GM19452 (cell line): ENCODE measurements around the gene DNAH17.

ENCODE experiments used
- ATAC-seq: cut with Tn5 transposase; IDR thresholded peaks from one replicate; pipeline ENCODE4 v1.9.1; 2021; ENCODE audit not compliant: unreplicated experiment

The DNAH17 gene, protein sequence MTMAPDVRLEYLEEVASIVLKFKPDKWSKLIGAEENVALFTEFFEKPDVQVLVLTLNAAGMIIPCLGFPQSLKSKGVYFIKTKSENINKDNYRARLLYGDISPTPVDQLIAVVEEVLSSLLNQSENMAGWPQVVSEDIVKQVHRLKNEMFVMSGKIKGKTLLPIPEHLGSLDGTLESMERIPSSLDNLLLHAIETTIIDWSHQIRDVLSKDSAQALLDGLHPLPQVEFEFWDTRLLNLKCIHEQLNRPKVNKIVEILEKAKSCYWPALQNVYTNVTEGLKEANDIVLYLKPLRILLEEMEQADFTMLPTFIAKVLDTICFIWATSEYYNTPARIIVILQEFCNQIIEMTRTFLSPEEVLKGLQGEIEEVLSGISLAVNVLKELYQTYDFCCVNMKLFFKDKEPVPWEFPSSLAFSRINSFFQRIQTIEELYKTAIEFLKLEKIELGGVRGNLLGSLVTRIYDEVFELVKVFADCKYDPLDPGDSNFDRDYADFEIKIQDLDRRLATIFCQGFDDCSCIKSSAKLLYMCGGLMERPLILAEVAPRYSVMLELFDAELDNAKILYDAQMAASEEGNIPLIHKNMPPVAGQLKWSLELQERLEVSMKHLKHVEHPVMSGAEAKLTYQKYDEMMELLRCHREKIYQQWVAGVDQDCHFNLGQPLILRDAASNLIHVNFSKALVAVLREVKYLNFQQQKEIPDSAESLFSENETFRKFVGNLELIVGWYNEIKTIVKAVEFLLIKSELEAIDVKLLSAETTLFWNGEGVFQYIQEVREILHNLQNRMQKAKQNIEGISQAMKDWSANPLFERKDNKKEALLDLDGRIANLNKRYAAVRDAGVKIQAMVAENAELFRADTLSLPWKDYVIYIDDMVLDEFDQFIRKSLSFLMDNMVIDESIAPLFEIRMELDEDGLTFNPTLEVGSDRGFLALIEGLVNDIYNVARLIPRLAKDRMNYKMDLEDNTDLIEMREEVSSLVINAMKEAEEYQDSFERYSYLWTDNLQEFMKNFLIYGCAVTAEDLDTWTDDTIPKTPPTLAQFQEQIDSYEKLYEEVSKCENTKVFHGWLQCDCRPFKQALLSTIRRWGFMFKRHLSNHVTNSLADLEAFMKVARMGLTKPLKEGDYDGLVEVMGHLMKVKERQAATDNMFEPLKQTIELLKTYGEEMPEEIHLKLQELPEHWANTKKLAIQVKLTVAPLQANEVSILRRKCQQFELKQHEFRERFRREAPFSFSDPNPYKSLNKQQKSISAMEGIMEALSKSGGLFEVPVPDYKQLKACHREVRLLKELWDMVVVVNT (N-terminal part only)

DNA sequence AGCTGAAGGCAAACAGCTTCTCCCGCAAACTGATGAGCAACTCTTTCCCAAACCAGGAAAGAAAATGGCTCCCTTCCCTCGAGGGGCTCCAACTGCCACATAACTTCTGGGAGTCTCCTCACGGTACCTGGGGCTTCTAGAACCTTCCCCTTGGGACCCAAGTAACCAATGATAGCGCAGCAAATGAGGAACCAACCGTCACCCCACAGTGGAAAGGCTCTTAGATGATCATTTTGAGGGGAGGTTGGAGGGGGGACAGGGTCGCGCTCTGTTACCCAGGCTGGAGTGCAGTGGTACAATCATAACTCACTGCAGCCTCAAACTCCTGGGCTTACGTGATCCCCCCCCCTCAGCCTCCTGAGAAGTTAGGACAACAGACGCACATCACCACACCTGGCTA is at the start of gene DNAH17:
Gene DNAH17, minus strand, starts transcription at position 101 of the 400 bp plus-strand sequence. CDS start 2,339 bp downstream, outside the sequence.
- no peak for ATAC-seq

DNA sequence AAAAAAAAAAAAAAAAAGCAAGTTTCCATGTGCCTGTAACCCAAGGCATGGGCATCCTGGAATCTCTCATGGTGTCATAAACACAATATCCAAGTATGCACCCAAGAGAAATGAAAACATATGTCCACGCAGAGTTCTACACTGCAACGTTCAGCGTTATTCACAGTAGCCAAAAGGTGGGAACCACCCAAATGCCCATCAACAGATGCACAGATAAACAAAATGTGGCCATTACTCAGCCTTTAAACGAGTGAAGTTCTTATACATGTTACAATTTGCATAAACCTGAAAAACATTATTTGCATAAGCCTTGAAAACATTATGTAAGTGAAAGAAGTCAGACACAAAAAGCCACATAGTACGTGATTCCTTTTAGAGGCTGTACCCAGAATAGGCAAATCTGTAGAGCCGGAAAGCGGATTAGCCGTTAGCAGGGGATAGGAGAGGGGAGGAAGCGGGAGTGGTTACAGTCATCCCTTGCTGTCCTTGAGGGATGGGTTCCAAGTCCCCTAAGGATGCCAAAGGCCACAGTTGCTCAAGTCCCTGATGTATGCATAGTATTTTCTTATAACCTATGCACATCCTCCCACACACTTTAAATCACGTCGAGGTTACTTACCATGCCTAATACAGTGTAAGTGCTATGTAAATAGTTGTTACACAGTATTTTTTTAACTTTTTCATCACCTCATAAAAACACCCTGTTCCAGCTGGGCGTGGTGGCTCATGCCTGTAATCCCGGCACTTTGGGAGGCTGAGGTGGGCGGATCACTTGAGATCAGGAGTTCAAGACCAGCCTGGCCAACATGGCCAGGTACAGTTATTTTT is 47.3 kb upstream of the DNAH17 start:
- ATAC-seq: no peak

DNA sequence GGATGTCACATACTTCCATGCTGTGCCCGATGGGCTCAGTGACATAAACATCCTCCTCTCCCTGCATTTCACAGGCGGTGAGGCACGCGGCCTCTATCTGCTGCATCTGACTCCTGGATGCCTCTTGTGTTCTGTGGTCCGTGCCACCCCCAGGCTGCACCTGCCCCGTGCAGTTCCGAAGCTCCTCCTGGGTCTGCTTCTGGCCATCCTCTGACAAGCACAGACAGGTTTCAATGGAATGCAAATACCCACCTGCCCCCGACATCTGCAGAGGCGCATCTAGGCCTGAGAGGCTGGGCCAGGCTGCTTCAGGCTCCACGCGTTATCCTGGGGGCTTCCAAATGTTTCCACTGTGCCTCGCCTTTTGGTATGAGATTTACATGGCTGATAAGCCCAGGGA is 46.3 kb upstream of the DNAH17 start:
- no peak for ATAC-seq

DNA sequence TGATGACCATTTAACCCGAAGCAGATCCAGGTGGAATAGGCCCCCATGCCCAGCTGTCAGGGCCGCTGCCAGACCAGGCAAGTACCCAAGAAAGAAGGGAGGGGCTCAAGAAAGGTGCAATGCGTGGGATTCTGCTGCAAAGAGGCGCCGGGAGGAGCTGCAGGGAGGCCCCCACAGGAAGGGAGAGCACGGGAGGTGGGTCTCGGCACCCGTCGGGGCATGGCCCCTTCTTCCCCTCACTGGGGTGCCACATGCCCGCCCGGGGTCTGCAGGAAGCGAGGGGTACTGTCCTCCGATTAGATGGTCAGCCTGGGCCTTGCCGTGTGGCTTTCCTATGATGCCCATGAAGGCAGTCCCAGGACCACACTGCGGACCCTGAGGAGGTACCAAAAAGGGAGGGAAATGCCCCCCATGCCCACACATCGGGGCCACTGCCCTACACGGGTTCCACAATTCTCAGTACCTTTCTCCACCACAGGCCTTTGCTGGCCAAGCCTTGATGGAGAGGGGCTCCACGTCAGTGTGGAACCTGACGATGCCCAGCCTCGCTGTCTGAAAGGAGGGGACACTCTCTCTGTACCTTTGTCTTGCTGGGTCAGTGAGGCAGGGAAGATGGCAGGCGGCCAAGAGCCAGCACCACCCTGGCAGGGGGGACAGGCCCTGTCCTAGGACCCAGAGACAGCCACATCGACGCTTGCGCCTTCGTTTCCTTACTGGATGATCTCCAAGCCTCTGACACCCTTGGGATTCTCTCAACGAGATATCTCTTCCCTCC is 45.5 kb upstream of the DNAH17 start:
- ATAC-seq: no peak

DNA sequence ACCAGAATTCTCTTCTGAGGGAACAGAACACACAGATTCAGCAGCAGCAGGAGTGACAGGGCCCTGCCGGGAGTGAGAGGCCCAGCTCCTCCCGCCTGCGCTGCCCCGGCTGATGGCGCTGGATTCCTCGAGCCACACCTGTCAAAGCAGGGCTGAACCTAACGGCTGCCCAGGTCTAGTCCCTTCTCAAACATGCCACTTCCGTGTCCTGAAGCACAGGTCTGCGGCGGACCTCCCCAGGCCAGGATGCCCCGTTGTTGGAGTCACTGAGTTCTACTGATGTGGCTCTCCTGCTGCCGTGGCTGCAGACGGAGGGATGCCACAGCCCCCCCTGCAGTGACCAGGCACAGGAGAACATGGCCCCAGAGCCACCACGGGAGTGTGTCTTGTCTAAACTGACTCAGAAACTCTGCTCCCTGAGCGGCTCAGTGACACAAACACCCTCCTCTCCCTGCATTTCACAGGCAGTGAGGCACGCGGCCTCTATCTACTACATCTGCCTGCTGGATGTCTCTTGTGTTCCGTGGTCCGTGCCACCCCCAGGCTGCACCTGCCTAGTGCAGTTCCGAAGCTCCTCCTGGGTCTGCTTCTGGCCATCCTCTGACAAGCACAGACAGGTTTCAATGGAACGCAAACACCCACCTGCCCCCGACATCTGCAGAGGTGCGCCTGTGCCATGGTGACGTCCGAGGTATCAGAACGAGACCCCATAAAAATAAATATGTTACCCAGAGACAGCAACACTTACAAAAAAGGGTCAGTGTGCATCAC is 44.7 kb upstream of the DNAH17 start:
- ATAC-seq: no peak

DNA sequence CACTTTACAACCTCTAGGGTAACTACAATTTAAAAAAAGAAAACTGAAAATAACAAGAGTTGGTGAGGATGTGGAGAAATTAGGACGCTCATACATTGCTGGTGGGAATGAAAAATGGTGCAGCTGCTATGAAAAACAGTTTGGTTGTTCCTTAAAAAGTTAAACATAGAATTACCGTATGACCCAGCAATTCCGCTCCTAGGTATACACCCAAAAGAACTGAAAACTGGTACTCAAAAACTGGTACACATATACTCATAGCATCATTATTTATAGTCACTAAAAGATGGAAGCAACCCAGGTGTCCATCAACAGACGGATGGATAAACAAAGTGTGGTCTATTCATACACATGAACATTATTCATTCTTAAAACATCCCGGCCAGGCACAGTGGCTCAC is 42.9 kb upstream of the DNAH17 start:
- no peak for ATAC-seq

DNA sequence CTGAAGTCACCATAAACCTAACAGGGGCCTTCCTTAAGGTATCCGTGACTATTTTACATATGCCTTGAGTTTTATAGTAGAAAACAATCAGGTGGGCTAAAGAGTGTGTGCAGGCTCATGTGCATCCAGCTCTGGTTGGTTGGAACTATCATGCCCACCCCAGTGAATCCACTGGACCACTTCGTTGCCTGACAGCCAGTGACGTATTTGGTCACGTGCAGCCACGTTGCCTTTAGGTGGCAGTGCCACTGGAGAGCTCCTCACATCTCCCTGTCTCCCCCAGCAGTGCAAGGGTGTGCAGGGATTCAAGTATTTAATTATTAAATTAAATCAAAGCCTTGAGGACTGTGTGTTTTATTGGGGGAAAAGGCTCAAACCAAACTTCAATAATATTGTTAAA is 42.1 kb upstream of the DNAH17 start:
- ATAC-seq: no peak

DNA sequence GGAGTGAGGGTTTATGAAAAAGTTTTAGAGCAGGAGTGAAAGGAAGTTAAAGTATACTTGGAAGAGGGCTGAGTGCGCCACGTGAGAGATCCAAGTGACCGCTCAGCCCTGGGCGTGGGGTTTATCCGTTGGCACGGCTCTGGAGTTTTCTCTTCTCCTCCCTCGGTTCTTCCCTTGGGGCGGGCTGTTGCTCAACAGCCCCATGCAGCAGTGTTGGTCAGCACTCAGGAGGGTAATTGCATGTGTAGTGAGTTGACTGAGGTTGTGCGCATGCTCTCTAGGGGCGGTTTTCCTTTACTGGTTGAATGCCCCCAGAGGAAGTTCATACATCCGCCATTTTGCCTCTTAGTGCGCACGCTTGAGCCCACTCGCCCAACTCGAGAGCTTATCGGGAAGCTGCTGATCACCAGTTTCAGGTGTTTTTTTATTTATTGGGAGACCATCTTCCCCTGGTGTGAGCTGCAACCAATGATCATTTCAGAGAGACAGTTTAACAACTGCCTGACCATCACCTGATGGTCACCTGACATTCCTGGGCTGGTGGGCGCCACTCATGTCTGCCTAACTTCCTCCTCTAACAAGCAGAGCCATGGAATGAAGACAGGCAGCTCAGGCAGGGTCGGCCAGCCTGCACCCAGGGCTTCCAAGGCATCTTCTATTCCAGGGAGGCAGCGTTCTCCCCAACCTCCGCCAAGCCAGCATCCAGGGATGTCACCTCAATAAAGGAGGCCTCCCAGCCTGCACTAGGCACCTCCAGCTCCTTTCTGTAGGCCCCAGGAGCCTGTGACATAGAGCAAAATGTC is 41.3 kb upstream of the DNAH17 start:
- no peak for ATAC-seq

DNA sequence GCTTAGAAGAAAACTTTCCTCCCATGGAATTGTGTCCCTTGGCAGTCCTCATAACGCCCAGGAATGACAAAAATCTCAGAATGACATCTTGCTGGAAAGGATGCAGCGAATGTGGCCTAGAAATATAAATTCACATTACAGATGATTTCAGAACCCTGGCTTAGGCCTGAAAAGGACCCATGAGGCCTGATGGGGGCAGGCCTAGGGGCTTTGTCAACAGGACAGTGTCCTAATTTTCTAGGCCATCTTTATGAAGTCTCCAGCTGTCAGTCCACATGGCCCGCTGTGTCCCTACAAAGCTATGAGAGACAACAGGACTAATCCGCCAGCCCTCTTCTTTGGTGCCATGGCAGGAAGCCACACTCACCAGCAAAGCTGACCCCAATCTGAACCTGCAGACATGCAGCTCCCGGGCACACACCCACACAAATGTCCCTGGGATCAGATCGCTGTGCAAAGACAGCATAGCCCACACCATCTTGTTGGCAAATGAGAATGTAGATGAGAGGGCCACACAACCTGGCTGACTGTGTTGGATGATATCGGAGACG is 40.4 kb upstream of the DNAH17 start:
- ATAC-seq: no peak

DNA sequence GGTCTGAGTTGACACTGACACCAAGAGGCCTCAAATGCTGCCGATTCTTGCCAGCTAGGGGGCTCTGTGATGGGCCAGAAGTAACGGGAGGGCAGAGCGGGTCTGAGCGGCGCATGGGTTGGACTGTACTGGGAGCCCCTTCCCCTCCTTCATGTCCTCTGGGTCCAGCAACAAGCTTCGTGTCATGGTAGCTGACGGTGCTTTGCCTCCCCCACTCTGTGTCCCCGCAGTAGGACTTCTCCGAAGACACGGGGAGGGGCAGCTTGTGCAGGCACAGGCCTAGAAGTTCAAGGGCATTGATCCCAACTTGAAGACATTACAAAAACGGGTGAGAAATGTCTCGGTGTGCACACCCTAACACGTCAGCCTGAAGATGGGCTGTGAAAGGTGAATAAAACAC is 39.8 kb upstream of the DNAH17 start:
- ATAC-seq: no peak

DNA sequence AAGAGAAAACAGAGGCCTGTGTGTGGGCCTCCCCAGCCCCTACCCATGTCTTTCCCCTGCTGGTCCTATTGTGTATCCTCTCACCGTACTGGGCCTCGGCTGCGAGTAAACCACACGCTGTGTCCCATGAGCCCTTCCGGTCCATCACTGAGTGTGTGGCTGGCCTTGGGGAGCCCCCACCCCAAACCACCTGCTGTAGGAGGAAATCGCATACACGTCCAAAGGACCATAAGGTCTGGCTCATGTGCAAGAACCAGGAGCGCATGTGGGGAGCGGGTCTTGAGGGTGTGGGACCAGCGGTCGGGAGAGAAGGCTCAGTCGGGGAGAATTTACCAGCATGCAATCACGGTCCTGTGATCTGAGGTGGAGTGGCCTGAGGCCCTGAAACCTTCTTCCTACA is 38.4 kb upstream of the DNAH17 start:
- ATAC-seq: no peak

DNA sequence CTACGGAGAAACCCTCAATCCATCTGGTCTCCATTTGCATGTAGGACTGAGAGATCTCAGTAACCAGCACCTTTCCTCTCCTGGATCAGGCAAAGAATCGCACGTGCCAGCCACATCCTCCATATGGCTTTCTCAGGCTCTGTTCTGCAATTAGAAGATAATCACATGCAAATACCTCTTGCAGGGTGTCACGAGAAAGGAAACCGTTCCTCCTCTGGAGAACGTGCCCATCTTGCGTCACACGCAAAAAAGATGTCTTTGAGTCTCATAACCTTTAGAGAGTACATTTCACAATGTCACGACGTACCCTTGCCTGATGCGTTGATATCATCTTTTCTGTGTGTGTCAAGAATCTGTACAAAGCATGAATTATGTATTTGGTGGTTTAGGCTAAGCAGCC is 36.2 kb upstream of the DNAH17 start:
- no peak for ATAC-seq

DNA sequence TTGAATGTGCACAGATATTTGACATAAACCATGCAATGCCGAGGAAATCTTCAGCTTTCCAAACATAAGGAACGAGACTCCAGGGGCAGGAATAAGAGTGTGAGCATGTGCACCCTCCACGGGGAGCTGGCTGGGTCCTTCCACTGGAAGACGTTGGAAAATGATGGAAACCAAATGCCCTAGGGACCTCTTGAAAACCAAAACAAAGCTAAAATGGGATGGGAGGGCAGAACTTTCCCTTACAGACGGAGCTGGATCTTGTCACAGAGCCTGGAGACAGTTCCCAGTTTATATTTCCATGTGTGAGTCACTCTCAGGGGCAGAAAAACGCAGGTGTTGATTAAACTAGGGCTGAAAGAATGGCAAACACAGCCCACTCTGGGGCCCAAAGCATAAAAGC is 34.4 kb upstream of the DNAH17 start:
- ATAC-seq: no peak

DNA sequence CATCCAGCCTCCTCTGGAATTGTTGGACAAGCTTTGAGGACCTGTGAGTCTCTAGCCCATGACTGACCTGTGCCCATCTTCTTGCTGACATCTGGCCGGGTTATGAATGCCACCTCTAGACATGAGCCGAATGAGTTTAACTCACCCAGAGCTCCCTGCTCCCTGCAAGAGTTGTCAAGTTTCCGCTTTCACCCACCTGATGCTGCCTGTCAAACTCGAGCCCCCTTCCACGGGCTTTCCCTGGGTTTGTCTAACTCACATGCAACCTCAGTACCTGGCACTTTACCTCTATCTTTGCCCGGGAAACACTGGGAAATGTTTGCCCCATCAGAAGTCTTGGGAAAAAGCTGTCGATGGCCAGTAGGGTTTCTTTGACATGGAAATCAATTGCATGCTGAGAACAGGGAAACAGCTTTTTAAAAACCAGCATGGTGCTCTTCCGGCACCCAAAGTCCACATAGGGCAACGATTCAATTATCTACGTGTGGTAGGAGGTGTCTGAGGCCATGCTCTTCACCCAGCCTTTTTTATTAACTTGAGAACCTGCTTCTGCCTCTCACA is 33.8 kb upstream of the DNAH17 start:
- ATAC-seq: no peak

DNA sequence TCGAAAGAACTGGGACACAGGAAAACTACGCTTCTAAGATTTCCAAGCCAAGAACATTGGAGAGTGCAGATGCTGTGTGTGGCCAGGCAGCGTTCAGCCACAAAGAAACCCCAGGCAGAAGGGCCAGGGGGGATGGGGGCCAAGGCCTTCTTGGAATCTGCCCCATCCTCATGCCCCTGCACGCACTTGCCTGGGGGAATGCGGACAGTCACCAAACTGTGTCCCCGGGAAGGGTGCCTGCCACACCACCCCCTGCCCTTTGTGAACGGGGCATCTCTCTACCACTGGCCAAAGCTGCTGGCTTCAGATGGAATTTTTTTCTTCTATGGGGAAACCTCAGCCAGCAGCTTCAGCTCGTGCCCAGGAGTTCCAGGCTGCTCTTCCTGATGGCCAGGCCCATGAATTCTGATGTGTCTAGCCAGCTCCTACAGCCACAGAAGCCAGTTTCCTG is 32.0 kb upstream of the DNAH17 start:
- ATAC-seq: no peak

DNA sequence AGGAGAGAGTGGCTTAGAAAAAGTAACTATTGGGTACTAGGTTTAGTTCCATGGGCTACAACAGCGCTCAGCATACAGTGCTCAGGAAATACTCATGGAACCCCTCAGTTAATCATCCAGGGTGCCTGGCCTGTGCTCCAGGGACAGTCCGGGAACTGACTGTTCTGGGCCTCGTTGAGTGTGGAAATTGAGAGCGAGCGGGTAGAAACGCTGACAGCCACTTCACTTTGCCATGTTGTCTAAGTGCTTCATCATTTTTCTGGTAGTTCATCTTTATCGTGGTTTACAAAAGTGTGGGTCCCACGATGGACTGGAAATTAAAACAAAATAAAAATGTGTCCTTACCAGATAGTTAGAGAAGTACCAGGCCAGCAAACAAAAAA is 31.6 kb upstream of the DNAH17 start:
- no peak for ATAC-seq

DNA sequence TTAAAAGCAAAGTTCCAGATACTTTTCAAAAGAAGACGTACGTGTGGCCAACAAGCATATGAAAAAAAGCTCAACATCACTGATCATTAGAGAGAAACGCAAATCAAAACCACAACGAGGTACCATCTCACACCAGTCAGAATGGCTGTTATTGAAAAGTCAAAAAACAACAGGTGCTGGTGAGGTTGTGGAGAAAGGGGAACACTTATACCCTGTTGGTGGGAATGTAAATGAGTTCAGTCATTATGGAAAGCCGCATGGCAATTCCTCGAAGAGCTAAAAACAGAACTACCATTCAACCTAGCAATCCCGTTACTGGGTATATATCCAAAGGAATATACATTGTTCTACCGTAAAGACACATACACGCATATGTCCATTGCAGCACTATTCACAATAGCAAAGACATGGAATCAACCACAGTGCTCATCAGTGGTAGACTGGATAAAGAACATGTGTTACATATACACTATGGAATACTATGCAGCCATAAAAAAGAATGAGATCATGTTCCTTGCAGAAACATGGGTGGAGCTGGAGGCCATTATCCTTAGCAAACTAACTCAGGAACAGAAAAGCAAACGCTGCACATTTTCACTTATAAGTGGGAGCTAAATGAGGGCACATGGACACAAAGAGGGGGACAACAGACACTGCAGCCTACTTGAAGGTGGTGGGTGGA is 31.1 kb upstream of the DNAH17 start:
- no peak for ATAC-seq
